HL-60 (cell line): ENCODE data around the gene CD300LF.
A peak's percentile ranks its signal among the peaks of the same experiment; 100 is the strongest.

Source experiments
- DNase-seq, 2 experiments: peaks; one replicate each; pipeline ENCODE4 v3.0.0-alpha.2; 2010 to 2020; ENCODE audit warnings: low read depth in 1 of 2, low spot score in 1 of 2
- H3K27ac ChIP-seq: fragments of 250-450 bp; sonication (Bioruptor Pico); replicated peaks from 2 replicates; pipeline ENCODE4 v1.5.1; 2020; ENCODE audit warnings: mild to moderate bottlenecking, moderate library complexity
- H3K27me3 ChIP-seq: fragments of 250-450 bp; sonication (Bioruptor Pico); 2 replicates; pipeline ENCODE4 v1.5.1; 2021; ENCODE audit warnings: mild to moderate bottlenecking, moderate library complexity; ENCODE audit not compliant: insufficient read depth, poor library complexity, severe bottlenecking
- H3K4me3 ChIP-seq: replicated peaks from 2 replicates; pipeline ENCODE4 v1.5.1; 2011; ENCODE audit warnings: mild to moderate bottlenecking, control low read depth, low read length; ENCODE audit not compliant: insufficient read depth
- CTCF ChIP-seq: IDR thresholded peaks from one replicate; pipeline ENCODE4 v1.5.1; 2011; ENCODE audit warnings: low read length, control low read depth, inconsistent platforms; ENCODE audit not compliant: insufficient read depth
- GABPA ChIP-seq: IDR thresholded peaks from 2 replicates; pipeline ENCODE4 v1.6.1; 2012; ENCODE audit warnings: low read depth
- POLR2AphosphoS5 ChIP-seq: IDR thresholded peaks from 2 replicates; pipeline ENCODE4 v1.6.1; 2012; ENCODE audit warnings: low read depth
- REST ChIP-seq: IDR thresholded peaks from 2 replicates; pipeline ENCODE4 v1.6.1; 2012; ENCODE audit warnings: low read depth; ENCODE audit not compliant: insufficient replicate concordance
- SPI1 ChIP-seq: IDR thresholded peaks from 2 replicates; pipeline ENCODE4 v1.6.1; 2012; ENCODE audit warnings: low read depth, mild to moderate bottlenecking, borderline replicate concordance

The CD300LF gene

GRCh38 chr17:74739227-74739831 lies 26.6 kb upstream of the CD300LF start:
- Histone ChIP-seq H3K27me3 (no peaks in the 10 kb centered on the region), H3K27ac (peak overlapping the region; percentile 84), H3K4me3 (no peak overlapping the region)
- peak in 1 of 2 experiments; percentile 66 for DNase-seq
- TF ChIP-seq POLR2AphosphoS5 (no peak), GABPA (no peak)

GRCh38 chr17:74738051-74738996 lies 25.6 kb upstream of the CD300LF start:
- TF ChIP-seq POLR2AphosphoS5: peak; percentile 98
- TF ChIP-seq REST: peak; percentile 27
- no peak for TF ChIP-seq CTCF
- no peak for TF ChIP-seq SPI1
- TF ChIP-seq GABPA: no peak
- DNase-seq: peak in 1 of 2 experiments; percentile 94
- no peaks in the 10 kb centered on the region for H3K27me3 ChIP-seq
- H3K4me3 ChIP-seq: peak overlapping the region; percentile 64
- H3K27ac ChIP-seq: peak overlapping the region; percentile 84

DNA sequence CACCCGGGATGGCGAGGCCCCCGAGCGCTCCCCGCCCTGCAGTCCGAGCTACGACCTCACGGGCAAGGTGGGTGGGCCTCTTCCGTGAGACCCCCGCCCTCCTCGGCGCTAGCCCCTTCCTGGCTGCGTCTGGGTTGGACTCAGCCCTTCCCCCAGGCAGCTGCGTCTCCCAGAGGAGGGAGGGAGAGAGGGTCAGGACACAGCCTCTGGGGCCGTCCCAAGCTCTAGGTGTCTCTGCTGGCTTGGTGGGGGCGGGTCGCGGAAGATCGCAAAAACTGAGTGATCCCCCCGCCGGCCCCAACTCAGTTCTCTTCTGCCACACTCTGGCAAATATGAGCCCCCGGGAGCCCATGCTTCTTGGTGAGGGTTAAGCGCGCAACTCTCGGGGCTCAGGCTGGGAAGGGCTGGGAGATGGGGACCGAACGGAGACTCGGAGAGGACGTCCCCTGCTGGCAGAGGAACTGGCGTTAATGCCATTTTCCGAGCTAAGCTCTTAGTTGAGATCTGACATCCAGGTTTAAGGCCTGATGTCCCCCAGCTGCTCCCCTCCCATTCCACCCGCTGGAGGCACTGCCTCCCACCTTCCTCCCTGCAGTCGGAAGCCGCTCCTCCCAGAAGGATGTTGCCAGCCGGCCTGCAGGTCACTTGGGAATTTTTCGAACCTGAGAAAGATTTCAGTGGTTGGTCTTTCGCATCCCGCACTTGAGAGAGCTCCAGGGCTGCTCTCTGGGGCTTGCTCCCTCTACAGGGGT lies 24.8 kb upstream of the CD300LF start:
- peak in 1 of 2 experiments; percentile 75 for DNase-seq
- Histone ChIP-seq H3K27me3 (no peaks in the 10 kb centered on the region), H3K27ac (peak overlapping the region; percentile 84), H3K4me3 (peak overlapping the region; percentile 64)
- TF ChIP-seq REST (no peak), SPI1 (peak; percentile 36; the same call in 1 of the 2 replicates), GABPA (no peak), POLR2AphosphoS5 (no peak; the same call in 1 of the 2 replicates), CTCF (peak; percentile 87)
